Activated naive CD8-positive, alpha-beta T cell treated with anti-CD3 and anti-CD28 coated beads for 36 hours (primary cell): Measurements from ENCODE around the gene GTF2H3. TPM values are rescaled to one million over a fixed set of nuclear protein-coding genes. Genes with fewer than 3 reads are reported as not detected.

ENCODE experiments used
- DNase-seq: peaks from one replicate; pipeline ENCODE4 v3.0.0; 2021
- H3K27ac Mint-ChIP-seq: one replicate; pipeline ENCODE4 v1.8.0; 2022; ENCODE audit warnings: mild to moderate bottlenecking, moderate library complexity, mixed read lengths
- H3K27me3 Mint-ChIP-seq: one replicate; pipeline ENCODE4 v1.8.0; 2022; ENCODE audit warnings: mild to moderate bottlenecking, mixed read lengths
- H3K36me3 Mint-ChIP-seq: one replicate; pipeline ENCODE4 v1.8.0; 2021; ENCODE audit warnings: mild to moderate bottlenecking, mixed read lengths
- H3K4me1 Mint-ChIP-seq: one replicate; pipeline ENCODE4 v1.8.0; 2021; ENCODE audit warnings: mixed read lengths
- H3K4me3 Mint-ChIP-seq: one replicate; pipeline ENCODE4 v1.8.0; 2022; ENCODE audit warnings: mild to moderate bottlenecking, moderate library complexity, mixed read lengths
- H3K9me3 Mint-ChIP-seq: one replicate; pipeline ENCODE4 v1.8.0; 2022; ENCODE audit warnings: mixed read lengths
- total RNA-seq, 2 experiments: library from RNA; stranded (reverse); gene quantifications; one replicate each; pipeline ENCODE4 v1.2.3, GENCODE V29; 2021

The GTF2H3 gene
- total RNA-seq, 2 experiments from 2014 or later: 95.9 TPM

DNA sequence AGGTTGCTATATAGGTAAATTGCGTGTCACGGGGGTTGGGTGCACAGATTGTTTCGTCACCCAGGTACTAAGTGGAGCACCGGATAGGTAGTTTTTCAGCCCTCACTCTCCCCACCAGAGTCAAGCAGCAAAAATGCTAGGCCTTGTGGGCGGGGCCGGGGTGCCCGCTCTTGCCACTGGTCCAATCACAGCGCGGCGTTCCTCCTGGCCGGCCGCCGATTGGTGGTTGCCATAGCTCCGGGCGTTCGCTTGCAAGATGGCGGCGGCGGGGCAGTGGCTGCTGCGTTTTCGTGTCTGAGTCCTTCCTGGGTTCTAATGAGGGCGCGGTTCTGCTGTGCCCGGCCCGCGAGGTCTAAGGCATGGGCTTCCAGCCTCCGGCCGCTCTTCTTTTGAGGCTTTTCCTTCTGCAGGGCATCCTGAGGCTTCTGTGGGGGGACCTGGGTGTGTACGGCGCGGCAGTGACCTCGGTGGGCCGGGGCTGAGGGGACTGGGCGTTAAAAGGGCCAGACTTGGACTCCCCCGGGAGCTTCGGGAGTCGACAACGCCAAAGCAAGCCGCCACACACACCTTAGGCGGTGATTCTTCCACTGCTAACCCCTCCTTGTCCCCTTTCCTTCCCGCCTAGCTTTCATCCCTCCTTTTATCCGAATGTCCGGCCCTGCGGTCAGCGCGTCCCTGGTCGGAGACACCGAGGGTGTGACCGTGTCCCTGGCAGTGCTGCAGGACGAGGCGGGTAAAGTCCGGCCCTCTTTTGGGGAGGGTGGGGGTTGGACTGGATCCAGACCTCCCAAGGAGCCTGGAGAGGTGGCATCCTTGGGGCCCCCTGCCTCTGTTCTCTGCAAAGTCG, 37.5 kb downstream of the GTF2H3 start, which contains the start of gene TCTN2:
TSS of gene TCTN2 (plus strand) at position 232 of the 847 bp plus-strand sequence. CDS start at position 360, 128 bp downstream.
- no peak within 1 kb of the TSS for H3K27ac Mint-ChIP-seq

DNA sequence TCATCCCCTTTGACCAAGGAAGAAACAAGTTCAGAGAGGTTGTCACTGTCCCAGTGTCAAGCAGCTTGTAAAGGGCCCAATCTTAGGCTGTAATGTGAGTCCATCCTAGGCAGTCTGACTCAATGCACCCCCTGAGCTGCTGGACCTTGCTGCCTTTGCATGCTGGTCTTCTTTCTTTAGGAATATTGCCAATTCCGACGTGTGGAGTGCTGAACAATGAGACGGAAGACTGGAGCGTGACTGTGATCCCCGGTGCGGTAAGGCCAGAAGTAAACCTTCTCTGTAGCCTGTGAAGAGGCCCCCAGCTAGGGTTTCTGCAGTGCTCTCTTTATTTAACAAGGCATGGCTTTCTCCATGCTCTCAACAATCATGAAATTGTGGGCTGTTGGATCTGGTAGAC, 38.2 kb downstream of the GTF2H3 start:
- Mint-ChIP-seq H3K27ac (no peak overlapping the region), H3K27me3 (no peaks in the 10 kb centered on the region), H3K36me3 (peaks cover 2% of the 10 kb centered on the region), H3K4me3 (peak overlapping the region; percentile 83), H3K9me3 (no peaks in the 10 kb centered on the region), H3K4me1 (peaks cover 8% of the 10 kb centered on the region)
- DNase-seq: no peak

More for the DNA sequence above, 37.5 kb downstream of the GTF2H3 start, which contains the start of gene TCTN2:
- no peaks in the 10 kb centered on the region for H3K27me3 Mint-ChIP-seq
- peak; percentile 96 for DNase-seq
- H3K4me1 Mint-ChIP-seq: peaks cover 8% of the 10 kb centered on the region
- peak within 1 kb of the TSS; percentile 83 for H3K4me3 Mint-ChIP-seq
- peaks cover 2% of the 10 kb centered on the region for H3K36me3 Mint-ChIP-seq
- no peaks in the 10 kb centered on the region for H3K9me3 Mint-ChIP-seq

- no peak overlapping the region for H3K27ac Mint-ChIP-seq
- H3K9me3 Mint-ChIP-seq: no peaks in the 10 kb centered on the region
- H3K4me1 Mint-ChIP-seq: peaks cover 8% of the 10 kb centered on the region
- no peak for DNase-seq
- no peaks in the 10 kb centered on the region for H3K27me3 Mint-ChIP-seq
- H3K36me3 Mint-ChIP-seq: peaks cover 2% of the 10 kb centered on the region
- H3K4me3 Mint-ChIP-seq: no peak overlapping the region
Observed at GRCh38 chr12:123675436-123675835, 41.8 kb downstream of the GTF2H3 start.

DNA sequence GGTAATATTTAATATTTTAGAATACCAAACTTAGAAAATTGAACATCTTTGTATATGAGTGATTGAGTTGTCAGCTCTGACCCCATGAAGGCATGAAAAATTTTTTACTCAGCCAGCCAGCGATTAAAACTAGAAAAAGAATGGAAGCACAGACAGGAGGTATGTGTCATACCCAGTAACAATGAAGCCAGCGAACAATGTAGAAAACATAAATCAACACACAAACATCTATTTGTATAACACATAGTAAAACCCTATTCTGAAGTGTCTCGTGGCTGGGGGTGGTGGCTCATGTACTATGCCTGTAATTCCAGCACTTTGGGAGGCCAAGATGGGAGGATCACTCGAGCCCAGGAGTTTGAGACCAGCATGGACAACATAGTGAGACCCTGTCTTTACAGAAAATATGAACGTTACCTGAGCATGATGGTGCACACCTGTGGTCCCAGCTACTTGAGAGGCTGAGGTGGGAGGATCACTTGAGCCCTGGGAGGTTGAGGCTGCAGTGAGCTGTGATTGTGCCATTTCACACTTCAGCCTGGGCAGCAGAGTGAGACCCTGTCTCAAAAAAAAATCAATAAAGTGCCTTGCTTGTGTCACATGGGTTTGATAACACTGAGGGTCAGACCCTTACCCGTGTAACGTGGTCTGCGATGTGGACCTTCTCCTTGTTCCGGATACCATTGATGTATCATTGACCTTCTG, 43.1 kb downstream of the GTF2H3 start:
- Mint-ChIP-seq H3K4me3 (no peak overlapping the region), H3K27me3 (no peaks in the 10 kb centered on the region), H3K4me1 (peaks cover 2% of the 10 kb centered on the region), H3K27ac (no peak overlapping the region), H3K36me3 (peaks cover 3% of the 10 kb centered on the region), H3K9me3 (no peaks in the 10 kb centered on the region)
- no peak for DNase-seq

- Mint-ChIP-seq H3K4me1 (peaks cover 2% of the 10 kb centered on the region), H3K4me3 (no peak overlapping the region), H3K27me3 (no peaks in the 10 kb centered on the region), H3K36me3 (peaks cover 3% of the 10 kb centered on the region), H3K9me3 (no peaks in the 10 kb centered on the region), H3K27ac (no peak overlapping the region)
- DNase-seq: no peak
Observed at GRCh38 chr12:123678981-123679380, 45.4 kb downstream of the GTF2H3 start.

GRCh38 chr12:123681605-123682004, 48.0 kb downstream of the GTF2H3 start:
- no peak overlapping the region for H3K4me3 Mint-ChIP-seq
- peaks cover 2% of the 10 kb centered on the region for H3K36me3 Mint-ChIP-seq
- H3K27ac Mint-ChIP-seq: no peak overlapping the region
- no peaks in the 10 kb centered on the region for H3K9me3 Mint-ChIP-seq
- H3K27me3 Mint-ChIP-seq: no peaks in the 10 kb centered on the region
- no peak for DNase-seq
- peaks cover 2% of the 10 kb centered on the region for H3K4me1 Mint-ChIP-seq

- DNase-seq: no peak
- Mint-ChIP-seq H3K27me3 (no peaks in the 10 kb centered on the region), H3K9me3 (no peaks in the 10 kb centered on the region), H3K4me1 (peaks cover 2% of the 10 kb centered on the region), H3K27ac (no peak overlapping the region), H3K4me3 (no peak overlapping the region), H3K36me3 (peaks cover 2% of the 10 kb centered on the region)
Observed at GRCh38 chr12:123683964-123684363, 50.3 kb downstream of the GTF2H3 start.

DNA sequence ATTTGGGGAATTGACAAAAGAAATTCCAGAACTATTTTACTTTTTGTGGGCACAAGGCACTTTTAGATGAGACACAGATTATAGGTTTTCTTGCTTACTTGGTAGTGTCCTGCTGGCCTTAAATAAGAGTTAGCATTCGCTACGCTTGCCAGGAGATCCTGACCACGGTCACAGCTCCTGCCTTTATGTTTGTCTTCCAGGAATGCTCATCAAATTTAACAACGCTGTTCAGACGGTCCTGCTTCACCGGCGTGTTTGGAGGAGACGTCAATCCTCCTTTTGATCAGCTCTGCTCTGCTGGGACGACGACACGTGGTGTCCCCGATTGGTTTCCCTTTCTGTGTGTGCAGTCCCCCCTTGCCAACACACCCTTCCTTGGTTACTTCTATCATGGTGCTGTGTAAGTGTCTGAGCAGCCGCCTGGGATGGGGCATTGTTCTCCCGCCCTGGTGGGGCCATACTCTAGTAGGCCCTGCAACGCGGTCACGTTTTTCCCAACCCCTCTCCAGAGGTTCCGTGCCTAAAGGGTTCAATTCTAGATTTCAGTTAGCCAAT, 53.1 kb downstream of the GTF2H3 start:
- DNase-seq: no peak
- Mint-ChIP-seq H3K36me3 (no peaks in the 10 kb centered on the region), H3K27me3 (no peaks in the 10 kb centered on the region), H3K4me3 (no peak overlapping the region), H3K4me1 (peaks cover 2% of the 10 kb centered on the region), H3K9me3 (no peaks in the 10 kb centered on the region), H3K27ac (no peak overlapping the region)

GRCh38 chr12:123690191-123690840, 56.7 kb downstream of the GTF2H3 start:
- Mint-ChIP-seq H3K4me1 (no peaks in the 10 kb centered on the region), H3K27ac (no peak overlapping the region), H3K9me3 (no peaks in the 10 kb centered on the region), H3K36me3 (no peaks in the 10 kb centered on the region), H3K27me3 (no peaks in the 10 kb centered on the region), H3K4me3 (no peak overlapping the region)
- no peak for DNase-seq

DNA sequence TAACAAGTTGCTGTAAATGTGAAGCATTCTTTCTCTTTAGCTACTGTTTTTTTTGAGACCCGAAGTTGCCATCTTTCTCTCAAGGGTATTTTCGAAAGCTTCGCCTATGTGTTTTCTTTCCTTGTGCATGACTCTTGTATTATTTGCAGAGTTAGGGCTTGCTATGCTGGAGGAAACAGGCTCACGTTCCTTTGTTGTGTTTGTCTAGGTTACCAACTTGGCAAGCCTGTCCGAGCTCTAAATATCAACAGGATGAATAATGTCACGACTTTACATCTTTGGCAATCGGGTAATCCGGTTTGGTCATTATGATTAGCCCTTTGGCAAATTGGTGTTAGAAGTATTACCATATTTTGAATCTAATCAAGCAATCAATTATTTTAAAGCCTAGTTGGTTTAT, 62.6 kb downstream of the GTF2H3 start:
- Mint-ChIP-seq H3K9me3 (no peaks in the 10 kb centered on the region), H3K27ac (no peak overlapping the region), H3K27me3 (no peaks in the 10 kb centered on the region), H3K4me1 (no peaks in the 10 kb centered on the region), H3K4me3 (no peak overlapping the region), H3K36me3 (peaks cover 3% of the 10 kb centered on the region)
- no peak for DNase-seq

- H3K27ac Mint-ChIP-seq: no peak overlapping the region
- H3K4me3 Mint-ChIP-seq: no peak overlapping the region
- no peaks in the 10 kb centered on the region for H3K9me3 Mint-ChIP-seq
- H3K27me3 Mint-ChIP-seq: no peaks in the 10 kb centered on the region
- peaks cover 3% of the 10 kb centered on the region for H3K36me3 Mint-ChIP-seq
- DNase-seq: no peak
- no peaks in the 10 kb centered on the region for H3K4me1 Mint-ChIP-seq
Observed at GRCh38 chr12:123696646-123697045, 63.0 kb downstream of the GTF2H3 start.

GRCh38 chr12:123705935-123706334, 72.3 kb downstream of the GTF2H3 start:
- DNase-seq: no peak
- Mint-ChIP-seq H3K36me3 (peaks cover 3% of the 10 kb centered on the region), H3K4me3 (no peak overlapping the region), H3K27me3 (no peaks in the 10 kb centered on the region), H3K27ac (no peak overlapping the region), H3K4me1 (no peaks in the 10 kb centered on the region), H3K9me3 (no peaks in the 10 kb centered on the region)

- Mint-ChIP-seq H3K4me1 (peaks cover 7% of the 10 kb centered on the region), H3K27ac (no peak overlapping the region), H3K4me3 (no peak overlapping the region)
Observed at GRCh38 chr12:123707466-123707865, 73.8 kb downstream of the GTF2H3 start.

More at GRCh38 chr12:123707466-123707865, 73.8 kb downstream of the GTF2H3 start:
- Mint-ChIP-seq H3K9me3 (no peaks in the 10 kb centered on the region), H3K36me3 (peaks cover 3% of the 10 kb centered on the region), H3K27me3 (no peaks in the 10 kb centered on the region)
- no peak for DNase-seq
